ENCODE data around the gene ACSBG1. TPM values are rescaled to one million over a fixed set of nuclear protein-coding genes. Genes with fewer than 3 reads are reported as not detected.

ACSBG1 gene
- total RNA-seq, 1 experiment from 2014 or later, result 1.2 TPM

DNA sequence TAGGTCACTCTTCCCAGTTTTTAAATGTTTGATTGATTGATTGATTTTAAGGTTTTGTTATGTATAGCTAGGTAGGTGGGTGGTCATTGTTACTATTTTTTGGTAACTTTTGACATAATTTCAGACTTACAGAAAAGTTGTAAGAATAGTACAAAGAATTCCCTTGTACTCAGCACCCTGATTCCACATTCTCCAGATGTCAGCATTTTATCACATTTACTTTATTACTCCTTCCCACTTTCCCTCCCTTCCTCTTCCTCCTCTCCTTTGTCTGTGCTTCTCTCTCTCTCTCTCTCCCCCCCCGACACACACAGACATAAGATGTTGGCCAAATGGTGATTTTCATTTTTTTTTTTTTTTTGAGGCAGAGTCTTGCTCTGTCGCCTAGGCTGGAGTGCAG lies 70.4 kb downstream of the ACSBG1 start:
- no peaks in the 10 kb centered on the region for H3K27me3 ChIP-seq (ENCODE audit: insufficient read depth, low read depth)
- no peaks in the 10 kb centered on the region for H3K9me3 ChIP-seq (ENCODE audit: insufficient read depth, low read depth)
- no peaks in the 10 kb centered on the region for H3K9me2 ChIP-seq (ENCODE audit: insufficient read depth)
- TF ChIP-seq, protein P1, sequence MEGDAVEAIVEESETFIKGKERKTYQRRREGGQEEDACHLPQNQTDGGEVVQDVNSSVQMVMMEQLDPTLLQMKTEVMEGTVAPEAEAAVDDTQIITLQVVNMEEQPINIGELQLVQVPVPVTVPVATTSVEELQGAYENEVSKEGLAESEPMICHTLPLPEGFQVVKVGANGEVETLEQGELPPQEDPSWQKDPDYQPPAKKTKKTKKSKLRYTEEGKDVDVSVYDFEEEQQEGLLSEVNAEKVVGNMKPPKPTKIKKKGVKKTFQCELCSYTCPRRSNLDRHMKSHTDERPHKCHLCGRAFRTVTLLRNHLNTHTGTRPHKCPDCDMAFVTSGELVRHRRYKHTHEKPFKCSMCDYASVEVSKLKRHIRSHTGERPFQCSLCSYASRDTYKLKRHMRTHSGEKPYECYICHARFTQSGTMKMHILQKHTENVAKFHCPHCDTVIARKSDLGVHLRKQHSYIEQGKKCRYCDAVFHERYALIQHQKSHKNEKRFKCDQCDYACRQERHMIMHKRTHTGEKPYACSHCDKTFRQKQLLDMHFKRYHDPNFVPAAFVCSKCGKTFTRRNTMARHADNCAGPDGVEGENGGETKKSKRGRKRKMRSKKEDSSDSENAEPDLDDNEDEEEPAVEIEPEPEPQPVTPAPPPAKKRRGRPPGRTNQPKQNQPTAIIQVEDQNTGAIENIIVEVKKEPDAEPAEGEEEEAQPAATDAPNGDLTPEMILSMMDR (conservative IDR thresholded peaks at IDR 0.05), result no peak
- TF ChIP-seq EZH2 (IDR thresholded peaks at IDR 0.05; ENCODE audit: low read depth), result no peak
- POLR2A ChIA-PET (ENCODE audit: unreplicated experiment), result no interaction called here
- H3K27ac ChIP-seq, result no peak overlapping the region
- CTCF ChIA-PET, result no interaction called here
- intact Hi-C loops (cut with micrococcal nuclease; ENCODE audit: unreplicated experiment), result no loop called here
- no peak overlapping the region for H2AFZ ChIP-seq
- H3K4me1 ChIP-seq (replicated peaks; ENCODE audit: insufficient read depth), result no peaks in the 10 kb centered on the region
- DNase-seq, result no peak
- no peaks in the 10 kb centered on the region for H4K20me1 ChIP-seq (ENCODE audit: insufficient read depth)
- H3K36me3 ChIP-seq (ENCODE audit: low read depth), result peaks cover 16% of the 10 kb centered on the region; the same call in 1 of the 2 replicates
- H3K4me3 ChIP-seq, result no peak overlapping the region
- no TSS peak for BruUV-seq (replicated peaks)
- no peaks in the 10 kb centered on the region for H3K79me2 ChIP-seq (ENCODE audit: low read depth)
- no peak overlapping the region for H3K4me2 ChIP-seq
- no peaks in the 10 kb centered on the region for H3F3A ChIP-seq (ENCODE audit: insufficient read depth, low read depth)

DNA sequence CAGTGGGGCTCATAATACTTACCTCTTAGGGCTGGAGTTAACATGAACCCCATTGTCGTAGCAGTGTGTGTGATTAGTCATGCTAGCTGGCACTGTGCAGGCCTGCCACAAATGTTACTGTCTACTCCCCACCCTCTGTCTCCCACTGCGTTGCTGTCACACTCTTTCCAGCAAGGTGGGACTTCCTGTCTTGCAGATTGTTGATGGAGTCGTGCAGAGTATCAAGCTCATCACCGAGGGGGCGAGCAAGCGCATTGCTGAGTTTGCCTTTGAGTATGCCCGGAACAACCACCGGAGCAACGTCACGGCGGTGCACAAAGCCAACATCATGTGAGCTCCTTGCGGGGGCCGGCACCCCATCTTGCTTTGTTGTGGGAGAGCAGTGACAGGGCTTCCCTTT lies 72.3 kb downstream of the ACSBG1 start:
- H3F3A ChIP-seq (ENCODE audit: insufficient read depth, low read depth), result no peaks in the 10 kb centered on the region
- no peaks in the 10 kb centered on the region for H3K9me2 ChIP-seq (ENCODE audit: insufficient read depth)
- ChIA-PET POLR2A (ENCODE audit: unreplicated experiment) (no interaction called here), CTCF (interaction anchor here (0.7 kb wide), 1 partner anchor 196 kb away, joined by 3 read pairs; no protein-coding TSS in a partner anchor)
- H2AFZ ChIP-seq, result no peak overlapping the region
- H3K27ac ChIP-seq, result no peak overlapping the region
- no peak for DNase-seq
- intact Hi-C loops (cut with micrococcal nuclease; ENCODE audit: unreplicated experiment), result no loop called here
- no peaks in the 10 kb centered on the region for H3K9me3 ChIP-seq (ENCODE audit: insufficient read depth, low read depth)
- BruUV-seq (replicated peaks), result no TSS peak
- H4K20me1 ChIP-seq (ENCODE audit: insufficient read depth), result no peaks in the 10 kb centered on the region
- no peak for TF ChIP-seq EZH2 (IDR thresholded peaks at IDR 0.05; ENCODE audit: low read depth)
- TF ChIP-seq, protein P1 (conservative IDR thresholded peaks at IDR 0.05), result no peak
- 0 out of 2 replicates have a peak, but pooled peaks cover under 1% of the 10 kb centered on the region for H3K4me1 ChIP-seq (replicated peaks; ENCODE audit: insufficient read depth)
- no peak overlapping the region for H3K4me2 ChIP-seq
- H3K27me3 ChIP-seq (ENCODE audit: insufficient read depth, low read depth), result no peaks in the 10 kb centered on the region
- H3K36me3 ChIP-seq (ENCODE audit: low read depth), result peaks cover 14% of the 10 kb centered on the region; the same call in 1 of the 2 replicates
- no peaks in the 10 kb centered on the region for H3K79me2 ChIP-seq (ENCODE audit: low read depth)
- no peak overlapping the region for H3K4me3 ChIP-seq

DNA sequence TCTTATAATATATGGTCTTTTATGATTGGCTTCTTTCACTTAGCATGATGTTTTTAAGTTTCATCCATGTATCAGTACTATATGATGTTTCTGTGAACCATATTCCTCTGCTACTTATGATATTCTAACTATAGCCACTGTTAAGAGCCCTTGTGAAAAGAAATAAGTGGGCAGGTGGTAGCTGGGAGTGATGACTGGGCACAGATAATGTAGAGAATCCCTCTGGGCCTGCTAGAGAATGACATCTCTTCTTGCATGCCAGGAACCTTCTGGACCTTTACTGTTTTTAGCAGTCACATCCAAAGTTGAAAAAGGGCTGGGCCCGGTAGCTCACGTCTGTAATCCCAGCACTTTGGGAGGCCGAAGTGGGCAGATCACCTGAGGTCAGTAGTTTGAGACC lies 75.0 kb downstream of the ACSBG1 start:
- H2AFZ ChIP-seq, result no peak overlapping the region
- H3K79me2 ChIP-seq (ENCODE audit: low read depth), result no peaks in the 10 kb centered on the region
- no peak overlapping the region for H3K27ac ChIP-seq
- ChIA-PET CTCF (no interaction called here), POLR2A (ENCODE audit: unreplicated experiment) (no interaction called here)
- BruUV-seq (replicated peaks), result no TSS peak
- no peaks in the 10 kb centered on the region for H3K9me2 ChIP-seq (ENCODE audit: insufficient read depth)
- intact Hi-C loops (cut with micrococcal nuclease; ENCODE audit: unreplicated experiment), result no loop called here
- peaks cover 11% of the 10 kb centered on the region; the same call in 1 of the 2 replicates for H3K36me3 ChIP-seq (ENCODE audit: low read depth)
- 0 out of 2 replicates have a peak, but pooled peaks cover 4% of the 10 kb centered on the region for H3F3A ChIP-seq (ENCODE audit: insufficient read depth, low read depth)
- H3K9me3 ChIP-seq (ENCODE audit: insufficient read depth, low read depth), result no peaks in the 10 kb centered on the region
- TF ChIP-seq, protein P1 (conservative IDR thresholded peaks at IDR 0.05), result no peak
- no peak for TF ChIP-seq EZH2 (IDR thresholded peaks at IDR 0.05; ENCODE audit: low read depth)
- H3K27me3 ChIP-seq (ENCODE audit: insufficient read depth, low read depth), result no peaks in the 10 kb centered on the region
- no peaks in the 10 kb centered on the region for H4K20me1 ChIP-seq (ENCODE audit: insufficient read depth)
- H3K4me3 ChIP-seq, result no peak overlapping the region
- no peak for DNase-seq
- peaks cover 13% of the 10 kb centered on the region for H3K4me1 ChIP-seq (replicated peaks; ENCODE audit: insufficient read depth)
- H3K4me2 ChIP-seq, result no peak overlapping the region

All from PC-9 (cell line).